ENCODE data around the gene ROBO4.

DNA sequence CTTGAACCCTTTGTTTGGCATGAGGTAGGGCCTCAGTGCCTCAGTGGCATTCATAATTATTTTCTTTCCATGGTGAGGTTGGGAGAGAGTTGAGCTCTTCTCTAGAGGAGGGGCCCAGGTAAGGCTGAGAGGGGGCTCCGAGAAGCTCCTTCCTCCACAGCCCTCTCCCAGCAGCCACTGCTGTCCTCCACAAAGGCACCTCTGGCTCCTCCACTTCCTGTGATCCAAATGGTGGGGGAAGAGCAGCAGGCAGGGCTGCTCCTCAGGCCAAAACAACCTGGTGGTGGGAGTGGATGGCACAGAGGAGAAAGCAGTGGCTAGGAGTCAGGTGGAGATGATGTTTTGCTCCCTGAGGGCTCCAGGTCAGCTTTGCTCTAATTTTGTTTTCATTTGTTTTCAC, 13.3 kb downstream of the ROBO4 start:
- TF ChIP-seq CTCF (IDR thresholded peaks at IDR 0.05; ENCODE audit: low read depth, low read length) (no peak), EZH2phosphoT487 (IDR thresholded peaks at IDR 0.05; ENCODE audit: low read depth) (no peak)
